Skeletal muscle cell (primary cell): ENCODE results near the gene PCBP3.
"Not testable (repeated sequence)": the region's sequence is repeated elsewhere in the genome, so short reads cannot be mapped to it uniquely, and the experiment has no call there.

Experiments used
- DNase-seq: peaks from one replicate; pipeline ENCODE4 v3.0.0-alpha.2; 2010; ENCODE audit warnings: low read depth
- H3K4me3 ChIP-seq: 2 replicates; pipeline ENCODE4 v1.5.1; 2011; ENCODE audit warnings: low read depth, mild to moderate bottlenecking, control low read depth, low read length, moderate library complexity

PCBP3 gene

GRCh38 chr21:45844181-45844580 is 200.7 kb downstream of the PCBP3 start:
- H3K4me3 ChIP-seq = no peak overlapping the region
- DNase-seq = no peak

DNA sequence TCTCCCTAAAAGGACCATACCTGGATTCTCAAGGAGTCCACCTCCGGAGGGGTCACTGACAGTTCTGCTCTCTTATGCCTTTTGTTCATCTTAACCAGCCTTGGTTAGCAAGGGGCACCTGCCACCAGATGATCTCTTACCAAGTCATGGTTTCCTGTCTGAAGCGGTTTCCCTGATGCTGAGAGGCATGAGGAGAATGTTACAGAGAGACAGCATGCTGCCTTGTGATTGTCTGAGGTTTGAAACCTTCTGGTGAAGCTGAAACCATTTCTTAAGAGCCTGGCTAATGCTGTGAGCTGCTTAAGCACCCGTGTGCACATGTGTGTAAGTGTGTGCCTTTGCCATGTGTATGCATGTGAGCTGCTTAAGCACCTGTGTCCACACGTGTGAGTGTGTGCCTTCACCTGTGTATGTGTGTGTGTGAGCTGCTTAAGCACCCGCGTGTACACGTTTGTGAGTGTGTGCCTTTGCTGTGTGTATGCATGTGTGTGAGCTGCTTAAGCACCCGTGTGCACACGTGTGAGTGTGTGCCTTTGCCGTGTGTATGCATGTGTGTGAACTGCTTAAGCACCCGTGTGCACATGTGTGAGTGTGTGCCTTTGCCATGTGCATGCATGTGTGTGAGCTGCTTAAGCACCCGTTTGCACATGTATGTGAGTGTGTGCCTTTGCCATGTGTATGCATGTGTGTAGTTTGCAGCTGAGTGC is 201.7 kb downstream of the PCBP3 start:
- DNase-seq = no peak
- H3K4me3 ChIP-seq = no peak overlapping the region

GRCh38 chr21:45845770-45846090 is 202.2 kb downstream of the PCBP3 start:
- H3K4me3 ChIP-seq = no peak overlapping the region
- DNase-seq = no peak

GRCh38 chr21:45846373-45847160 is 203.0 kb downstream of the PCBP3 start:
- H3K4me3 ChIP-seq = no peak overlapping the region
- no peak for DNase-seq

DNA sequence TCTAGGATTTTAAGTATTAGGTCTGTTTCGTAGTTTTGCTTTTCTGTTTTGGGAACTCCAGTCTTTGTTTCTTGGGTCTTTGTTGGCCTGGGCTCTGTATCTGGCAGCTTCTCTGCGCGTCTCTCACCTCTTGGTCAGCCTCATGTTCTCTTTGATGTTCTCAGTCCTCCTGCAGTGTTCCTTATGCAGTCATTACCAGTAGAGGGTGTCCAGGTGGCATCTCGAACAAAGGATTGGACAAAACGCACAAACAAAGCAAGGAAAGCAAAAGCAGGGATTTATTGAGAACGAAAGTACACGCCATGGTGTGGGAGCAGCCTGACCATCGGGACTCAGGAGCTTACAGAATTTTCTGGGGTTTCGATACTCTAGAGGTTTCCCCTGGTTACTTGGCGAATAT is 204.3 kb downstream of the PCBP3 start:
- H3K4me3 ChIP-seq = no peak overlapping the region
- no peak for DNase-seq

GRCh38 chr21:45848331-45848730 is 204.8 kb downstream of the PCBP3 start:
- H3K4me3 ChIP-seq = no peak overlapping the region

DNA sequence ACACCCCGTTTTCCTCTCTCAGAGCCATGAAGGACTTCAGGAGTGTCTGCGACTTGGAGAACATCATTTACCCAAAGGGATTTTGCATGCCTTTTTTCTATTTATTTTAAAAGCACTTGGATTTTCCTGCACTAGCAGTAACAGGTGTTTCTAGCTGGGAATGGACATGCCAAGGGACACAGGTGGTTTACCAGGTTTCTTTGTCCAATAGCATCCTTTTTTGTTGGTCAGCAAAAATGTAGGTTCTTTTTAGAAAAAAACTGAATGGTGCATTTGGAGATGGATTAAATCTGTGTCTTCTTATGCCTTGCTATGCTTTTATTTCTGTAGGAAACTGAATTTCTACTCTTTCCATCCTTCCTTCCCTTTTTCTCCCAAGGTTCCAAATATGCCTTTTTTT is 205.3 kb downstream of the PCBP3 start:
- DNase-seq = no peak
- H3K4me3 ChIP-seq = no peak overlapping the region

More at GRCh38 chr21:45848331-45848730, 204.8 kb downstream of the PCBP3 start:
- DNase-seq = no peak

GRCh38 chr21:45849651-45850050 is 206.1 kb downstream of the PCBP3 start:
- H3K4me3 ChIP-seq = no peak overlapping the region
- DNase-seq = no peak

DNA sequence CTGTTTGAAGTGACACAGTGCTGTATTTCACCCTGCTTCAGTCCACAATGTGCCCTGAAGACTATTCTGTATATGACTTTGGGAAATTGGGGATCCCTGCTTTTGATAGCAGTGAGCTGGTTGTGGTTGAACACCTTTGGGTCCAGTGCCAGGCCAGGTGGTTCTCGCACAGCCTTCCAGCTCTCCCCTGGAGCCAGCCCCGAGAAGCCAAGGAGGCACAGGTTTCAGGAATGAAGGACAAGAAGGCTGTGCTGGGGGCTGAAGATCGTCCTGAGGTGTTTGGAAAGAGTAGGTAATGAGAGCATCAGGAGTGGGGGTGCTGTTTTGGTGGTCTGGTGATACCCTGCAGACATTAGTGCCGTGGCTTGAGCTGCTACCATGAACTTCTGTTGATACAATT is 206.7 kb downstream of the PCBP3 start:
- no peak for DNase-seq
- no peak overlapping the region for H3K4me3 ChIP-seq

DNA sequence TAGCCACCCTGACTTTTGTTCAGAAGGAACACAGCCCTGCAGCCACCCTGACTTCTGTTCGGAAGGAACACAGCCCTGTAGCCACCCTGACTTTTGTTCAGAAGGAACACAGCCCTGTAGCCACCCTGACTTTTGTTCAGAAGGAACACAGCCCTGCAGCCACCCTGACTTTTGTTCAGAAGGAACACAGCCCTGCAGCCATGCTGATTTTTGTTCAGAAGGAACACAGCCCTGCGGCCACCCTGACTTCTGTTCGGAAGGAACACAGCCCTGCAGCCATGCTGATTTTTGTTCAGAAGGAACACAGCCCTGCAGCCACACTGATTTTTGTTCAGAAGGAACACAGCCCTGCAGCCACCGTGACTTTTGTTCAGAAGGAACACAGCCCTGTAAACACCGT is 208.9 kb downstream of the PCBP3 start:
- H3K4me3 ChIP-seq, DNase-seq: not testable (repeated sequence)

GRCh38 chr21:45852886-45853400 is 209.4 kb downstream of the PCBP3 start:
- DNase-seq = no peak
- no peak overlapping the region for H3K4me3 ChIP-seq

GRCh38 chr21:45853703-45854342 is 210.3 kb downstream of the PCBP3 start:
- no peak for DNase-seq
- H3K4me3 ChIP-seq = no peak overlapping the region

- H3K4me3 ChIP-seq = no peak overlapping the region
- DNase-seq = no peak
These were observed 211.2 kb downstream of the PCBP3 start for GRCh38 chr21:45854690-45855247.

DNA sequence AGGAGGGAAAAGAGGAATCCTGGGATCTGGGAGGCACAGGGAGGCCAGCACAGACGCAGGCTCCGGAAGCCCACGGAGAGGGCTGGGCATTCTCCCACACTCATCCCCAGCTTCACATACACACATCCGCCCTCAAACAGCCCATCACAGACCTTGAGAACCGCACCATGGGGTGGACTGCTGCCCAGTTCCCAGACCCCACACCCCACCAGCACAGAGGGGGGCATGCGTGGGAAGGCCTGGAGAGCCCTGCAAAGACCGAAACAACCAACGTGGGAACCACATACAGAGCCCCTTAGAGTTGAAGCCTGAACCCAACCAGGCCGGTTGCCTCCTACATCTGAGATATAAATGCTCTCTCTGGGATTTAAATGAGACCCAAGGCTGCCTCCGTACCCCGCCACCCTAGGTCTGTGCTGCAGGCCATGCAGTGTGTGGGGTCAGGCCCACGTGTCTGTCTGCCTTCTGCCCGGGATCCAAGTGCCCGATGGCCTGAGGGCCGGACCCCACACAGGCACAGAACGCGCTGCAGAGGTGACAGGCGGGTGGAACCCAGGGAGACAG is 211.8 kb downstream of the PCBP3 start:
- no peak for DNase-seq
- H3K4me3 ChIP-seq = no peak overlapping the region

DNA sequence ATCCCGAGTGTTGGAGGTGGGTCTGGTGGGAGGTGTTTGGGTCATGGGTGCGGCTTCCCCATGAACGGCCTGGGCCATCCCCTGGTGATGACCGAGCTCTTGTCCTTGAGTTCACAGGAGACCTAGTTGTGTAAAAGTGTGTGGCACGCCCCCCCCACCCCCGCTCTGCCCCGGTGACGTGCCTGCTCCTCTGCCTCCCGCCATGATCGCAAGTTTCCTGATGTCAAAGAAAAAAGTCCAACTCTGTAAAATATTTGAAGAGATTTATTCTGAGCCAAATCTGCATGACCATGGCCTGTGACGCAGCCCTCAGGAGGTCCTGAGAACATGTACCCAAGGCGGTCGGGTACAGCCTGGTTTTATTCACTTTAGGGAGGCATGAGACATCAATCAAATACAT is 212.9 kb downstream of the PCBP3 start:
- DNase-seq = no peak

GRCh38 chr21:45856906-45857305 is 213.4 kb downstream of the PCBP3 start:
- DNase-seq = no peak
- no peak overlapping the region for H3K4me3 ChIP-seq

More for the DNA sequence above, 212.9 kb downstream of the PCBP3 start:
- no peak overlapping the region for H3K4me3 ChIP-seq

- H3K4me3 ChIP-seq = no peak overlapping the region
- DNase-seq = no peak
These were observed 214.2 kb downstream of the PCBP3 start for GRCh38 chr21:45857761-45858160.

DNA sequence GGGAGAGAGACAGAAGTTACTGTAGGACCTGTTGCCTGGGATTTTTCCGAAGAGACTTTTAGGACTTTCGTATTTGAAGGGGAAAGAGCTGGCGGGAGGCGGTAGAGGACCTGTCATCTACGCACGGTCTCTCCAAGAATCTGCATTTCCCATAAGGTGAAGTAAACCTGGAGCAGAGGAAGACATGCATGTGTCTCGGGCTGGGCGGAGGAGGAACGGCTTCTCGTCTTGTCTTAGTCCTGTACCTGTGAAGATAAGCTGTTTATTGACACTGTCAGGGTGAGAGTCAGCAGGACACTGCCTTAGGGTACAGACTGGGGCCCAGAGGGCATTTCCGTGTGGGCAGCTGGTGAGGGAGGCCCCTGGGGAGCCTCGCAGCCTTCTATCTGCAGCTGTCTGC is 214.7 kb downstream of the PCBP3 start:
- no peak for DNase-seq

GRCh38 chr21:45859041-45859761 is 215.7 kb downstream of the PCBP3 start:
- no peak overlapping the region for H3K4me3 ChIP-seq
- no peak for DNase-seq

More for the DNA sequence above, 214.7 kb downstream of the PCBP3 start:
- H3K4me3 ChIP-seq = no peak overlapping the region
